Measurements from ENCODE around the gene SHE. TPM values are rescaled to one million over a fixed set of nuclear protein-coding genes. Genes with fewer than 3 reads are reported as not detected.

The SHE gene
- total and polyA plus RNA-seq, 2 of the 8 experiments (the other 6 are each of a cell fraction or from before 2014, with no cell fraction given) = 0.44 to 0.45 TPM

GRCh38 chr1:154446789-154447188 is 55.4 kb downstream of the SHE start:
- 100% methylated on average over 6 of the region's 6 CpGs; no CpG with 5 or more reads in 1 of the 2 experiments for WGBS, 2 experiments (ENCODE audit: extremely low coverage in 1 of 2, insufficient coverage in 1 of 2, insufficient read length in 1 of 2, insufficient replicate concordance in 2 of 2, low coverage in 1 of 2, low lambda C conversion rate in 2 of 2, missing lambda C conversion rate in 1 of 2)
- TF ChIP-seq SIRT6 (IDR thresholded peaks at IDR 0.05; ENCODE audit: low read length) (no peak), EGR1 (IDR thresholded peaks at IDR 0.05; ENCODE audit: borderline replicate concordance, low read depth, low read length) (no peak), JUND (IDR thresholded peaks at IDR 0.05; ENCODE audit: low read length) (no peak), TAF1 (IDR thresholded peaks at IDR 0.05; ENCODE audit: low read depth, low read length) (no peak), CTCF (IDR thresholded peaks at IDR 0.05; ENCODE audit: control extremely low read depth in 1 of 3, insufficient read depth in 1 of 3, low read depth in 1 of 3, low read length in 3 of 3) (no peak), SAP30 (IDR thresholded peaks at IDR 0.05; ENCODE audit: insufficient read depth, insufficient replicate concordance, low read length) (no peak), SP1 (IDR thresholded peaks at IDR 0.05; ENCODE audit: low read depth, low read length) (no peak), TEAD4 (IDR thresholded peaks at IDR 0.05; ENCODE audit: low read depth, low read length) (no peak)

More at GRCh38 chr1:154446789-154447188, 55.4 kb downstream of the SHE start:
- DNase-seq (ENCODE audit: low read depth in 1 of 2, low spot score in 2 of 2) (no peak), FAIRE-seq (no peak)
- Histone ChIP-seq H3K23me2 (ENCODE audit: low read depth, low read length) (peaks cover 4% of the 10 kb centered on the region; the same call in 1 of the 2 replicates), H4K20me1 (replicated peaks in 1 of 2; ENCODE audit: control insufficient read depth in 1 of 2, insufficient read depth in 2 of 2, low read length in 2 of 2) (no peaks in the 10 kb centered on the region), H3K4me1 (replicated peaks in 1 of 4; ENCODE audit: control insufficient read depth in 3 of 4, insufficient read depth in 4 of 4, low read length in 3 of 4) (peaks cover 0 to 4% (median 0%) of the 10 kb centered on the region in 4 experiments; a peak in 2 of 7 replicates), H3K9me3 (ENCODE audit: insufficient read depth in 2 of 2, low read depth in 1 of 2, low read length in 1 of 2) (no peaks in the 10 kb centered on the region), H2BK20ac (ENCODE audit: low read length) (no peak overlapping the region), H3K79me2 (ENCODE audit: control insufficient read depth in 1 of 2, insufficient read depth in 2 of 2, low read length in 2 of 2) (no peaks in the 10 kb centered on the region), H2BK12ac (ENCODE audit: low read depth, low read length) (no peak overlapping the region), H3K4me2 (ENCODE audit: insufficient read depth in 1 of 2, low read depth in 2 of 2, low read length in 2 of 2) (no peak overlapping the region), H3K79me1 (ENCODE audit: low read depth, low read length) (no peaks in the 10 kb centered on the region), H2BK5ac (ENCODE audit: low read depth, low read length) (no peak overlapping the region), H3K27me3 (replicated peaks in 1 of 4; ENCODE audit: control insufficient read depth in 3 of 4, extremely low read depth in 1 of 4, insufficient read depth in 3 of 4, low read length in 3 of 4) (no peaks in the 10 kb centered on the region; a peak in 1 of 7 replicates), H3K14ac (ENCODE audit: insufficient read length) (no peak overlapping the region), H2BK120ac (replicated peaks; ENCODE audit: low read depth, low read length) (no peak overlapping the region), H3K23ac (ENCODE audit: insufficient read length) (no peak overlapping the region), H3K56ac (replicated peaks; ENCODE audit: insufficient read length, low read depth, low read length) (no peak overlapping the region), H4K5ac (ENCODE audit: insufficient read length, low read depth, low read length) (no peak overlapping the region), H3K36me3 (ENCODE audit: control insufficient read depth in 2 of 4, insufficient read depth in 4 of 4, low read length in 3 of 4) (no peaks in the 10 kb centered on the region), H3K4me3 (ENCODE audit: extremely low read depth in 1 of 4, insufficient read depth in 2 of 4, low read depth in 3 of 4, low read length in 4 of 4) (no peak overlapping the region), H3K18ac (ENCODE audit: extremely low read depth, low read length) (no peak overlapping the region), H4K91ac (replicated peaks; ENCODE audit: insufficient read length, low read length) (no peak overlapping the region), H2BK15ac (ENCODE audit: low read length) (no peak overlapping the region), H4K8ac (ENCODE audit: extremely low read depth, insufficient read depth, low read length) (no peak overlapping the region), H3K27ac (ENCODE audit: low read depth, low read length) (no peak overlapping the region), H3K4ac (replicated peaks; ENCODE audit: insufficient read length, low read depth, low read length) (no peak overlapping the region), H3K9ac (replicated peaks in 1 of 4; ENCODE audit: extremely low read depth in 1 of 4, low read depth in 3 of 4, low read length in 3 of 4) (no peak overlapping the region), H2AFZ (ENCODE audit: low read length) (no peak overlapping the region), H2AK5ac (ENCODE audit: low read depth, low read length) (no peak overlapping the region)
- ChIA-PET CTCF (ENCODE audit: partially characterized antibody) (interaction anchor here (0.6 to 1.3 kb wide), 4 partner anchors 12 to 885 kb away, joined by 3 to 5 read pairs (median 3); no protein-coding TSS in a partner anchor), POLR2A (ENCODE audit: partially characterized antibody) (no interaction called here)

All from H1 (cell line).